Gastrocnemius medialis (tissue), 4 donors: ENCODE measurements around the gene FOXD3.

Experiments
- CTCF ChIP-seq, 5 experiments: fragments of 450-650 bp in 3 of 5; fragments of 200-600 bp in 2 of 5; sonication (generic) in 2 of 5; IDR thresholded peaks in 4 of 5; conservative IDR thresholded peaks in 1 of 5; 1 replicate in 4 of 5; 2 replicates in 1 of 5; pipeline ENCODE4 v1.5.1; 2016 to 2019; ENCODE audit warnings: antibody characterized with exemption in 5 of 5, mild to moderate bottlenecking in 3 of 5, moderate library complexity in 3 of 5
- POLR2A ChIP-seq, 2 donors: fragments of 450-650 bp; IDR thresholded peaks; one replicate each; pipeline ENCODE4 v1.6.1; 2017; ENCODE audit warnings: antibody characterized with exemption in 2 of 2, mild to moderate bottlenecking in 2 of 2, moderate library complexity in 2 of 2

DNA sequence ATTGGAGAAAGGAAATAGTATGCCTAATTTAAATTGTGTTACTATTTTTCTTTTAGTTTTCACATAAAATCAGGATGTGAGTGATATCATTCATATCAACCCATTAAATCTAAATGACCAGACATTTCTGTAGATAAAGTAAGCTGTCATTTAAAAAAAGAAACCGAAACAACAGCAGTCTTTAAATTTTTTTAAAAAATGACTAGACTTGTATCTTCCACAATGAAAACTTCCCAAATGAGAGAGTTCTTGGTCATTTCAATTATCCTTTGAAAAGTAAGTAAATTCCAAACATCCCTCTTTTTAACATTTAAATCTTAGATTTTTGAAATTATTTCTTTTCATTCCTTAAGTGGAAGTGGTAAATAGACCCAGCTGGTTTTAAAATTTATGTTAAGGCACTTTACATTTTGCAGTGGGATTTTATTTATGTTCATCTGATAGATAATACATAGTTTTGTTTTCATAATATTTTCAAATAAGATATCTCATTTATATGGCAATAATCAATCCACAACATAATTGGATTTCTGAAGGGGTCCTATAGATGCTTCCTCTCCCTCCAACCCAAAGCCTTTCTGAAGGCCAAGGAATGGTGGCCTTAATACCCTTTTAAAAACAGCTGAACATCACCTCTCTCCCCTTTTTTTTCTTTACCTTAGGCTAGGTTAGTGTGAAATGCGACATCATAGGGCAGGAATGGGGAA, 3.1 kb downstream of the FOXD3 start:
- TF ChIP-seq POLR2A (IDR thresholded peaks at IDR 0.05) (no peak), CTCF (IDR thresholded peaks at IDR 0.05 in 4 of 5, conservative IDR thresholded peaks at IDR 0.05 in 1 of 5) (no peak)
